Measurements from ENCODE around the gene TRIM6.
"Not testable (repeated sequence)": the region's sequence is repeated elsewhere in the genome, so short reads cannot be mapped to it uniquely, and the experiment has no call there.

- not testable (repeated sequence) for TF ChIP-seq CTCF (IDR thresholded peaks at IDR 0.05; ENCODE audit: insufficient read depth, low read depth, low read length); EZH2 (IDR thresholded peaks at IDR 0.05; ENCODE audit: insufficient read depth, low read length)
These were observed 60.5 kb downstream of the TRIM6 start for GRCh38 chr11:5656956-5657355.
